Testis (tissue), 3 donors: ENCODE data around the gene FXYD4. TPM values are rescaled to one million over a fixed set of nuclear protein-coding genes. Genes with fewer than 3 reads are reported as not detected.

ENCODE experiments used
- DNase-seq: peaks from one replicate; pipeline ENCODE4 v3.0.0-alpha.2; 2019
- H3K27ac ChIP-seq, 2 donors: fragments of 200-600 bp; sonication (generic); one replicate each; pipeline ENCODE4 v1.5.1; 2019
- H3K27me3 ChIP-seq: fragments of 200-600 bp; sonication (generic); one replicate; pipeline ENCODE4 v1.5.1; 2019
- H3K36me3 ChIP-seq: fragments of 200-600 bp; sonication (generic); one replicate; pipeline ENCODE4 v1.5.1; 2017; ENCODE audit warnings: low read depth; ENCODE audit errors: missing control alignments
- H3K4me1 ChIP-seq: fragments of 200-600 bp; sonication (generic); one replicate; pipeline ENCODE4 v1.5.1; 2019
- H3K4me3 ChIP-seq, 2 donors: fragments of 200-600 bp; sonication (generic); one replicate each; pipeline ENCODE4 v1.5.1; 2017 to 2019
- H3K9me3 ChIP-seq: fragments of 200-600 bp; sonication (generic); one replicate; pipeline ENCODE4 v1.5.1; 2017
- POLR2A ChIP-seq: fragments of 450-650 bp; IDR thresholded peaks from one replicate; pipeline ENCODE4 v1.6.1; 2017; ENCODE audit warnings: antibody characterized with exemption, mild to moderate bottlenecking, moderate library complexity
- WGBS, 2 donors: methylation state at CpG; one replicate each; pipeline ENCODE4 v1.1.5; 2018; 5-methylcytosine and 5-hydroxymethylcytosine counted together
- intact Hi-C: fragments of 100-400 bp; cut with DNase I; formaldehyde crosslinking; loops from one replicate; pipeline ENCODE4 v1.15.1; 2023; ENCODE audit warnings: low total_unique reads
- polyA plus RNA-seq: library from polyadenylated mRNA; stranded (reverse); fragments of 350-450 nt; fragmentation: Illumina TruSeq; extraction: RNeasy Lipid Tissue Mini Kit (QIAGEN cat#74804); gene quantifications from one replicate; pipeline ENCODE4 v1.2.3, GENCODE V29; 2014; ENCODE audit warnings: low read depth, low replicate concordance; ENCODE audit not compliant: insufficient read depth
- total RNA-seq, 2 donors: library from RNA; depleted of rRNA; stranded (reverse); fragments of >200 nt; gene quantifications; one replicate each; pipeline ENCODE4 v1.2.3, GENCODE V29; 2016
- TF ChIP-seq, protein P1 (sequence below), 3 experiments: fragments of 450-650 bp in 2 of 3; fragments of 200-600 bp in 1 of 3; sonication (generic) in 1 of 3; IDR thresholded peaks; one replicate each; pipeline ENCODE4 v1.5.1; 2016 to 2019; ENCODE audit warnings: antibody characterized with exemption in 3 of 3, mild to moderate bottlenecking in 2 of 3, moderate library complexity in 1 of 3

FXYD4 gene
- total and polyA plus RNA-seq, 3 donors from 2014 or later, result 1.4 to 2.6 (median 1.5) TPM

DNA sequence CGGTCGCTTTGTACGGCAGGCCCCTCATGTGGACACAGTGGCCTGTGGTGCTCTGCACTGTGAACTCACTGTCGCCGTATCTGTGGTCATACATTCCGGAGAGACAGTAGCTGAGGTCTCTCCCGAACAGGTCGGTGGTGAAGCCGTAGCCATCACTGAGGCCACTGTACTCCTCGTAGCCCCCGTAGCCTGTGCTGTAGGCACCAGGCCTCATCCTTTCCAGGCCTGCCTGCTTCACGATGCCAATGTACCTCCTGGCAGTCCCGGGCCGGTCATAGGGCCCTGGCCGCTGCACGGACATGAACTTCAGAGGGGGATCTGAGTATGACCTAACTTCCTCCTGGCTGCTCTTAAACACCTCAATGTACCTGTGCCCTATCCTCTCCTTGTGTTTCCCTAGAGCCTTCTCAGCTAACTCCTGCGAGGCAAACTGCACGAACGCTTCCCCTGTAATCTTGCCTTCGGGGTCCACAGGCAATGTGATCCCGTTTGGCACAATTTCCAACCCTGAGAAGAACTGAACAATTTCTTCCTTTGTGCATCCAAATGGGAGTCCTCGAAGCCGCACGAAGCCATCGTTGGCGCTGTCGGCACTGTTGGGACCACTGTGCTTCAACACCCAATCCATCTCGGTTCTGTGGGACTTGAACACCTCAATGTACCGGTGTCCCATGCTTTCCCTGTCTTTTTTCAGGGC, 15.7 kb downstream of the FXYD4 start:
- no peak for DNase-seq
- Histone ChIP-seq H3K9me3 (no peaks in the 10 kb centered on the region), H3K4me1 (peaks cover 16% of the 10 kb centered on the region), H3K36me3 (no peaks in the 10 kb centered on the region), H3K27me3 (no peaks in the 10 kb centered on the region), H3K4me3 (no peak overlapping the region), H3K27ac (no peak overlapping the region)
- 91 to 92% methylated on average over 20 to 29 of the region's 29 CpGs for WGBS, 2 donors
- TF ChIP-seq, protein P1, sequence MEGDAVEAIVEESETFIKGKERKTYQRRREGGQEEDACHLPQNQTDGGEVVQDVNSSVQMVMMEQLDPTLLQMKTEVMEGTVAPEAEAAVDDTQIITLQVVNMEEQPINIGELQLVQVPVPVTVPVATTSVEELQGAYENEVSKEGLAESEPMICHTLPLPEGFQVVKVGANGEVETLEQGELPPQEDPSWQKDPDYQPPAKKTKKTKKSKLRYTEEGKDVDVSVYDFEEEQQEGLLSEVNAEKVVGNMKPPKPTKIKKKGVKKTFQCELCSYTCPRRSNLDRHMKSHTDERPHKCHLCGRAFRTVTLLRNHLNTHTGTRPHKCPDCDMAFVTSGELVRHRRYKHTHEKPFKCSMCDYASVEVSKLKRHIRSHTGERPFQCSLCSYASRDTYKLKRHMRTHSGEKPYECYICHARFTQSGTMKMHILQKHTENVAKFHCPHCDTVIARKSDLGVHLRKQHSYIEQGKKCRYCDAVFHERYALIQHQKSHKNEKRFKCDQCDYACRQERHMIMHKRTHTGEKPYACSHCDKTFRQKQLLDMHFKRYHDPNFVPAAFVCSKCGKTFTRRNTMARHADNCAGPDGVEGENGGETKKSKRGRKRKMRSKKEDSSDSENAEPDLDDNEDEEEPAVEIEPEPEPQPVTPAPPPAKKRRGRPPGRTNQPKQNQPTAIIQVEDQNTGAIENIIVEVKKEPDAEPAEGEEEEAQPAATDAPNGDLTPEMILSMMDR (IDR thresholded peaks at IDR 0.05), result no peak
- TF ChIP-seq POLR2A, result no peak
- intact Hi-C loops, result no loop called here

GRCh38 chr10:43387678-43388032, 16.2 kb downstream of the FXYD4 start:
- H3K27ac ChIP-seq, result no peak overlapping the region
- WGBS, 2 donors, result 71 to 80% methylated on average over 5 of the region's 5 CpGs
- TF ChIP-seq, protein P1 (IDR thresholded peaks at IDR 0.05), result no peak
- no peak for TF ChIP-seq POLR2A
- no peak for DNase-seq
- intact Hi-C loops, result no loop called here
- no peaks in the 10 kb centered on the region for H3K27me3 ChIP-seq
- H3K4me1 ChIP-seq, result peaks cover 16% of the 10 kb centered on the region
- H3K36me3 ChIP-seq, result no peaks in the 10 kb centered on the region
- no peaks in the 10 kb centered on the region for H3K9me3 ChIP-seq
- H3K4me3 ChIP-seq, result no peak overlapping the region

- 54 to 64% methylated on average over 3 of the region's 3 CpGs for WGBS, 2 donors
- Histone ChIP-seq H3K4me1 (peaks cover 18% of the 10 kb centered on the region), H3K27me3 (no peaks in the 10 kb centered on the region), H3K27ac (no peak overlapping the region), H3K9me3 (no peaks in the 10 kb centered on the region), H3K4me3 (no peak overlapping the region), H3K36me3 (no peaks in the 10 kb centered on the region)
- TF ChIP-seq POLR2A, result no peak
- TF ChIP-seq, protein P1 (IDR thresholded peaks at IDR 0.05), result no peak
- intact Hi-C loops, result no loop called here
- no peak for DNase-seq
Measured at GRCh38 chr10:43389867-43390266, 18.4 kb downstream of the FXYD4 start.

GRCh38 chr10:43390333-43390732, 18.9 kb downstream of the FXYD4 start:
- WGBS, 2 donors, result 69 to 73% methylated on average over 5 of the region's 5 CpGs
- TF ChIP-seq POLR2A, result no peak
- TF ChIP-seq, protein P1 (IDR thresholded peaks at IDR 0.05), result no peak
- intact Hi-C loops, result no loop called here
- Histone ChIP-seq H3K4me1 (peaks cover 20% of the 10 kb centered on the region), H3K9me3 (no peaks in the 10 kb centered on the region), H3K27me3 (no peaks in the 10 kb centered on the region), H3K4me3 (no peak overlapping the region), H3K27ac (no peak overlapping the region), H3K36me3 (no peaks in the 10 kb centered on the region)
- DNase-seq, result no peak

- Histone ChIP-seq H3K27me3 (no peaks in the 10 kb centered on the region), H3K4me1 (peaks cover 24% of the 10 kb centered on the region), H3K9me3 (no peaks in the 10 kb centered on the region), H3K4me3 (no peak overlapping the region), H3K27ac (peak overlapping the region in 1 of 2 donors; percentile 34), H3K36me3 (no peaks in the 10 kb centered on the region)
- TF ChIP-seq POLR2A, result no peak
- TF ChIP-seq, protein P1 (IDR thresholded peaks at IDR 0.05), result peak in 1 of 3 experiments; percentile 34
- DNase-seq, result peak; percentile 51
- 57 to 66% methylated on average over 7 of the region's 7 CpGs for WGBS, 2 donors
- intact Hi-C loops, result no loop called here
Measured at GRCh38 chr10:43390759-43391158, 19.3 kb downstream of the FXYD4 start.
